ENCODE data around the gene CFAP126. TPM values are rescaled to one million over a fixed set of nuclear protein-coding genes. Genes with fewer than 3 reads are reported as not detected.

Gene CFAP126
- total RNA-seq, 2 donors from 2014 or later, result not detected

Other genes with a start within 250 kb of the CFAP126 start
- 10 to 100 TPM; 34.5 to 37.1 TPM for gene PFDN2, start 249.8 kb downstream of the CFAP126 start, total RNA-seq
- 10 to 100 TPM; 16.0 to 19.3 TPM for gene NIT1, start 249.8 kb downstream of the CFAP126 start, total RNA-seq
- 10 to 100 TPM; 32.9 to 40.0 TPM for gene DEDD, start 235.2 kb downstream of the CFAP126 start, total RNA-seq
- gene UFC1, start 213.9 kb downstream of the CFAP126 start, total RNA-seq, result 100 to 1,000 TPM; 152 to 154 TPM
- gene USP21, start 208.4 kb downstream of the CFAP126 start, total RNA-seq, result 10 to 100 TPM; 35.9 to 37.0 TPM
- 10 to 100 TPM; 40.4 to 43.7 TPM for gene PPOX, start 201.4 kb downstream of the CFAP126 start, total RNA-seq
- gene B4GALT3, start 190.4 kb downstream of the CFAP126 start, total RNA-seq, result 10 to 100 TPM; 43.7 to 49.2 TPM
- gene ADAMTS4, start 168.8 kb downstream of the CFAP126 start, total RNA-seq, result under 1 TPM; 0.31 to 0.77 TPM
- gene NDUFS2, start 165.5 kb downstream of the CFAP126 start, total RNA-seq, result 10 to 100 TPM; 57.1 to 58.5 TPM
- 10 to 100 TPM in 1 of 2 donors, 1 to 10 TPM in 1; 8.3 to 12.3 TPM for gene FCER1G, start 152.6 kb downstream of the CFAP126 start, total RNA-seq
- not detected for gene APOA2, start 144.2 kb downstream of the CFAP126 start, total RNA-seq
- gene TOMM40L, start 141.8 kb downstream of the CFAP126 start, total RNA-seq, result 1 to 10 TPM; 5.4 to 6.9 TPM
- not detected for gene NR1I3, start 129.7 kb downstream of the CFAP126 start, total RNA-seq
- gene PCP4L1, start 109.1 kb downstream of the CFAP126 start, total RNA-seq, result not detected
- gene MPZ, start 57.9 kb downstream of the CFAP126 start, total RNA-seq, result 1 to 10 TPM; 2.3 to 2.9 TPM
- gene SDHC, start 53.5 kb downstream of the CFAP126 start, total RNA-seq, result 10 to 100 TPM; 64.4 to 76.8 TPM
- 1 to 10 TPM; 2.5 to 6.1 TPM for gene FCGR2A, start 137.6 kb upstream of the CFAP126 start, total RNA-seq
- gene HSPA6, start 156.7 kb upstream of the CFAP126 start, total RNA-seq, result under 1 TPM; 0.27 to 0.50 TPM
- gene FCGR3A, start 181.9 kb upstream of the CFAP126 start, total RNA-seq, result 1 to 10 TPM in 1 of 2 donors, under 1 TPM in 1; 0.31 to 4.3 TPM

Data from T-helper 17 cell (primary cell).